Mucosa of stomach (tissue), 1 donor: ENCODE measurements around the gene FRY.

Source experiments
- H3K27me3 ChIP-seq: one replicate; pipeline ENCODE4 v1.7.0; 2013; ENCODE audit warnings: mild to moderate bottlenecking, low read length; ENCODE audit not compliant: control insufficient read depth, insufficient read depth
- H3K36me3 ChIP-seq: one replicate; pipeline ENCODE4 v1.7.0; 2013; ENCODE audit warnings: low read length; ENCODE audit not compliant: control insufficient read depth, insufficient read depth
- H3K4me1 ChIP-seq: one replicate; pipeline ENCODE4 v1.7.0; 2013; ENCODE audit warnings: mild to moderate bottlenecking, low read length; ENCODE audit not compliant: control insufficient read depth, insufficient read depth
- H3K4me3 ChIP-seq: one replicate; pipeline ENCODE4 v1.7.0; 2013; ENCODE audit warnings: low read length
- H3K9ac ChIP-seq: one replicate; pipeline ENCODE4 v1.7.0; 2013; ENCODE audit warnings: mild to moderate bottlenecking, low read length, moderate library complexity
- H3K9me3 ChIP-seq: one replicate; pipeline ENCODE4 v1.7.0; 2013; ENCODE audit warnings: mild to moderate bottlenecking, low read length, moderate library complexity; ENCODE audit not compliant: control insufficient read depth
- donor health status: Pancreatic carcinoma.

FRY gene

DNA sequence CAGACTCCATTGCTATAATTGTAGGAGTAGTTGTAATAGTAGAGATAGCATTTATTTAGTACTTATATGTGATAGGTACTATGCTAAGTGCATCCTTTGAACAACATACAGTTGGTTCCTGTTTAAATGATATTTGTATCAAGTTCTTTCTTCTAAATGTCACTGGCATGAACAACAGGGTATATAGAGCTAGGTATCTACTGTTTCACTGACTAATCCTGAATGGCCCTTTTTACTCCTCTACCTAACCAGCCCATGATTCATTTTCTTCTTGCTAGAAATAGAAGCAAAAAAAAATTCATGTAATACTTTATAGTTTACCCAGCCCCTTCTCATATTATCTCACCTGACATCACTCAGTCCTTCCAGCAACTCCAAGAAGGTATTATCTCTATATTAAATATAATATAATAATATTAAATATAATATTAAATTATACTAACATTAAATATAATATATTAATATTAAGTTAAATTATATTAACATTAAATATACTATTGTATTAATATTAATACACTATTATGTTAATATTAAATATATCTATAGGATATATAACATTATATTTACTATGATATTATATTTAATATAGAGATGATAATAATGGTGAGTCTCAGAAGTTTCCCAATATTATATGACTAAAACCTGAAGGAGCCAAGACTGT, 74.2 kb downstream of the FRY start:
- no peaks in the 10 kb centered on the region for H3K9me3 ChIP-seq
- H3K36me3 ChIP-seq = no peaks in the 10 kb centered on the region
- peaks cover 5% of the 10 kb centered on the region for H3K4me1 ChIP-seq
- H3K4me3 ChIP-seq = no peak overlapping the region
- H3K9ac ChIP-seq = no peak overlapping the region
- H3K27me3 ChIP-seq = no peaks in the 10 kb centered on the region

DNA sequence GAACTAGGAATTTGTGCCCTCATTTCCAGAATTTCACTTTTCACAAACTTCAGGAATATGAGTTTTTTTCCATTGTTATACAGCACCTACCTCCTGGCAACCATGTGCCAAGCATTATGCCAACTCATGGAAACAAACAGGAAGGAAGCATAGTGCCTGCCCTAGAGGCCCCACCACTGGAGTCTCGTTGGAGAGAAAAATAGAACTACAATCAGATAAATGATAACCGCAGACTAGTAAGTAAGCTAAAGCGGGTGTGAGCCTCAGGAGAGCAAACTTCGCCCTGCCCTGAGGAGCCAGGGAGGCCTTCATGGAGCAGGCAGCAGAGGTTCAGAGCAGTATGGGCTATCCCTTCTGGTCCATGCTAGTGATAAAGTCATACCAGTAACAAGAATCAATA, 75.9 kb downstream of the FRY start:
- no peaks in the 10 kb centered on the region for H3K36me3 ChIP-seq
- no peak overlapping the region for H3K9ac ChIP-seq
- H3K4me3 ChIP-seq = no peak overlapping the region
- no peaks in the 10 kb centered on the region for H3K9me3 ChIP-seq
- no peaks in the 10 kb centered on the region for H3K27me3 ChIP-seq
- H3K4me1 ChIP-seq = peaks cover 5% of the 10 kb centered on the region

DNA sequence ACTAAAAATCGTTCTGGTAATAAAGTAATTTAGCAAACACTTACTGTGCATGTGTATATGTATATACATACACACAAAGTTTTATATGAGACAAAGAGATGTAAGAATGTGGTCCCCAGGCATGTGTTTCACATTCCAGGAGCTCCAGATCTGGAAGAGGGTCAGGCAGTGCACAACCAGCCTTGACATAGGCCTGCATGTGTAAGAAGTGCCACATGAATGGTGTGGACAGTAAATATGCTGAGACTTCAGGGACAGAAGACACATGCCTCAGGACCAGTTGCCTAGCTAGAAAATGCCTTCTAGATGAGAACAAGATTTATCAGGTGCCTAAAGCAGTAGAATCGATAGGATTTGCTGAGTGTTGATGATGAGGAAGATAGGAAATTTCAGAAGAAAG, 76.4 kb downstream of the FRY start:
- Histone ChIP-seq H3K9me3 (no peaks in the 10 kb centered on the region), H3K4me3 (no peak overlapping the region), H3K9ac (no peak overlapping the region), H3K4me1 (peaks cover 5% of the 10 kb centered on the region), H3K36me3 (no peaks in the 10 kb centered on the region), H3K27me3 (no peaks in the 10 kb centered on the region)

DNA sequence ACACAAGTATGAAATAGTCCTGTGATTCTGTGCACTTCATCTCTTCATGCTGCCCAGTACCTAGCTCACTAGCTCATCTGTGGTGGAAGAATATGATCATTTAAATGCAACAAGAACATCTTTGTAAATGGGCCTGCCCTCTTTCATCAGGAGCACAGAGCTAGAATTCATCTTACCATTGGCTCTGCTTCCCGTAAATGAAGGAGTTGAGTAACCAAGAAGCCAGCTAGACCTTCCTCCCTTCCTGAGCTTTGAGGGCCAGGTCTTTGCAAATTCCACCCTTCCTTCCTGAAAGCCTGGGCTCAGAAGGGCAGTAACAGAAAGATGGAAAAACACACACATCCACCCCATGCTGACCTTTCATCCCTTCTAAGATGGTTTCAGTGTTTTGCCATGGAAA, 82.0 kb downstream of the FRY start:
- Histone ChIP-seq H3K36me3 (no peaks in the 10 kb centered on the region), H3K9me3 (no peaks in the 10 kb centered on the region), H3K9ac (no peak overlapping the region), H3K27me3 (no peaks in the 10 kb centered on the region), H3K4me1 (no peaks in the 10 kb centered on the region), H3K4me3 (no peak overlapping the region)

DNA sequence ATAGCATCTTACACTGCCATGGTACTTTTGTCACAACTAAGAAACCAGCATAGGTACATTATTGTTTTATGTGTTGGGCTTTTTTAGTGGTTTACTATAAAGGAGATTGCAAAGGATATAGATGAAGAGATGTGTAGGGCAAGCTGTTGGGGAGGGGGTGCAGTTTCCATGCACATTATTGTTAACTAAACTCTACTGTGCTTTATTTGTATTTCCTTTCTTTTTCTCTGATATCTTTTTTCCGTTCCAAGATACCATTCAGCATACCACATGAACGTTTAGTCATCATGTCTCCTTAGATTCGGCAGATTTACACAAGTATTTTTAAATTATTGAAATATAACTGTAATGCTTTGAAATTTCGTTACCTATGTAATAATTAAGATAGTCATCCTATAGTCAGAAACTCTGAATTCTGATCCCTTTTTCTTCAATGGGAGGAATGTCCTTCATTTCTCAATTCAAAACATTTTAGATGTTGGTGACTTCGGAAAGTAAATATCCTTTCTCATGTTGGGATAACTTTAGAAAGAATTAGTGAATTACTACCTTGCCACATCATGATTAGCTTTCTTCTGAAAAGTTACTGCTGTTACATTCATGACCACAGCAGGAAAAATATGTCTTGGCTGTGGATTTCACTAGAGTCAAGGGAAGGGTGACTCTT, 82.8 kb downstream of the FRY start:
- H3K36me3 ChIP-seq = no peaks in the 10 kb centered on the region
- H3K9ac ChIP-seq = no peak overlapping the region
- no peaks in the 10 kb centered on the region for H3K4me1 ChIP-seq
- H3K9me3 ChIP-seq = no peaks in the 10 kb centered on the region
- no peaks in the 10 kb centered on the region for H3K27me3 ChIP-seq
- no peak overlapping the region for H3K4me3 ChIP-seq

DNA sequence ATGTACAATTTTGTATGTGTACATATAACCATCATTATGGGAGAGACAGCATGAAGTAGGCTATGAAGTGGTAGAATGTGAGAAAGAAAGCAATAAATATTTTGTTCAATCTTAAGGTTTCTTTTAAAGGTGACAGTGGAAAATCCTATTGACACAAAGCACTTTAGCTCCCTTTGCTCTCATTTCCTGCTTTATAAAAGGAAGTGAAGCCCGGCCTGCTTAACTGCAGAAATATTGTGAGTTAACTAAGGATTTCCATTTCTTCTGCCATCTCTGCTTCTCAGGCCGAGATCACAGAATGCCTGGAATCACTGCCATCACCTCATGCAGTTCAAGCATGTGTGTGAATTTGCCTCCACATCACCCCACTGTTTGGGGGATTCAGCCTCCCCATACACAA, 83.5 kb downstream of the FRY start:
- no peaks in the 10 kb centered on the region for H3K36me3 ChIP-seq
- H3K4me1 ChIP-seq = no peaks in the 10 kb centered on the region
- no peak overlapping the region for H3K4me3 ChIP-seq

DNA sequence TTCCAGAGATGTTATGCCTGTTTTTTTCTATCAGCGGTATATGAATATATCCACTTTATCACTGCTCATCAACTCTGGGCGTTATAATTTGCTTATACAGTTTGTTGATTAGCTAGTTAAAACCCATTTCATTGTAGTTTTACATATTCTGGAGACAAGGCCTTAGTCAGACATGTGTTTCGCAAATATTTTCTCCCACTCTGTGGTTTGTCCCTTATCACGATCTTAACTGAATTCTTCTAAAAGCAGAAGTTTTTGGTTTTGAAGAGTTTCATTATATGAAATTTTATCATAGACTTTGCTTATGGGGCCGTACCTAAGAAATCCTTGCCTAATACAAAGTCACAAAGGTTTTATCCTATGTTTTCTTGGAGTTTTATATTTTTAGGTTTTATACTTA, 84.6 kb downstream of the FRY start:
- Histone ChIP-seq H3K36me3 (no peaks in the 10 kb centered on the region), H3K9ac (no peak overlapping the region), H3K4me1 (no peaks in the 10 kb centered on the region), H3K27me3 (no peaks in the 10 kb centered on the region), H3K9me3 (no peaks in the 10 kb centered on the region), H3K4me3 (no peak overlapping the region)

More for the DNA sequence above, 83.5 kb downstream of the FRY start:
- H3K9me3 ChIP-seq = no peaks in the 10 kb centered on the region
- H3K27me3 ChIP-seq = no peaks in the 10 kb centered on the region
- no peak overlapping the region for H3K9ac ChIP-seq

DNA sequence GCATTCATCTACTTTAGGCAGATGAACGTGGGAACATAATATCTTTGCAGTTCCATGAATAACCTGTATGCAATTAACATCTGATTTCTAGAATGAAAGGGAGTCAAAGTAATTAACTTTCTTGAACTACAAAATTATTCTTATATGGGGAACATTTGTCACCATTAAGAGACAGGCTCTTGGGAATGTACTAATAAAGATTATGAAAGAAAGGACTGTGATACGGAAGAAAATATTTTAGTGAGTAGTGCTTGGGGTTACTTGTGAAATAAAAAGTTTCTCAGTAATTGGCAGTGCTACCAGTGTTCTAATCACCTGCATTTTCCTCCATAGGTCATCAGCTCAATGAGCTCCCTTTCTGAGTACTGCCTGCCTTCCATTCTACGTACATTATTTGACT, 85.4 kb downstream of the FRY start:
- H3K36me3 ChIP-seq = no peaks in the 10 kb centered on the region
- H3K4me3 ChIP-seq = no peak overlapping the region
- no peaks in the 10 kb centered on the region for H3K27me3 ChIP-seq
- H3K9me3 ChIP-seq = no peaks in the 10 kb centered on the region
- H3K9ac ChIP-seq = no peak overlapping the region
- no peaks in the 10 kb centered on the region for H3K4me1 ChIP-seq

DNA sequence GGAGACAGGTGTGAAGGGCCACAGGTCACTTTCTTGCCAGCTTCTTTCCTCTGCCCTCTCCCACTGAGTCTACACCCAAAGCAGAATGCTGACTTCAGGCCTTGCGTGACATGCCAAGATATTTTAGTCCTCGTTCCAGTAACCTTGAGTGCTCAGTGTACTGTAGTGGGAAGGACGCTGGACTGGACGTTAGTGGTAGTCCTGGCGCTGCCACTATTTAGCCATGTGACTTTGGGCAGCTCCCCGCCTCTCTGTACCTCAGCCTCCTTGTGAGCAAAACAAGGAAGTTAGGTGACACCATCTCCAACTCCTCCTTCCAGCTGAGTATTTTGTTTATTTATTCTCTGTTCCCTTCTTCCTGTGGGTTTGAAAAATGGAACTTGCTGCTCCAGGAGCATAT, 86.1 kb downstream of the FRY start:
- no peaks in the 10 kb centered on the region for H3K36me3 ChIP-seq
- no peak overlapping the region for H3K9ac ChIP-seq
- H3K4me3 ChIP-seq = no peak overlapping the region
- no peaks in the 10 kb centered on the region for H3K4me1 ChIP-seq
- no peaks in the 10 kb centered on the region for H3K27me3 ChIP-seq
- H3K9me3 ChIP-seq = no peaks in the 10 kb centered on the region

DNA sequence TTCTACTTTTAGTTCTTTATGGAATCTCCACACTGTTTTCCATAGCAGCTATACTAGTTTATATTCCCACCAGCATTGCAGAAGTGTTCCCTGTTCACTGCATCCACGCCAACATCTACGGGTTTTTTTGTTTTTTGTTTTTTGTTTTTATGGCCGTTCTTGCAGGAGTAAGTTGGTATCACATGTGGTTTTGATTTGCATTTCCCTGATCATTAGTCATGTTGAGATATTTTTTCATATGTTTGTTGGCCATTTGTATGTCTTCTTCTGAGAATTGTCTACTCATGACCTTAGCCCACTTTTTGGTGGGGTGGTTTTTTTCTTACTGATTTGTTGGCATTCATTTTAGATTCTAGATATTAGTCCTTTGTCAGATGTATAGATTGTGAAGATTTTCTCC, 89.7 kb downstream of the FRY start:
- H3K9me3 ChIP-seq = no peaks in the 10 kb centered on the region
- H3K36me3 ChIP-seq = no peaks in the 10 kb centered on the region
- H3K4me1 ChIP-seq = no peaks in the 10 kb centered on the region
- no peaks in the 10 kb centered on the region for H3K27me3 ChIP-seq
- H3K9ac ChIP-seq = no peak overlapping the region
- no peak overlapping the region for H3K4me3 ChIP-seq

DNA sequence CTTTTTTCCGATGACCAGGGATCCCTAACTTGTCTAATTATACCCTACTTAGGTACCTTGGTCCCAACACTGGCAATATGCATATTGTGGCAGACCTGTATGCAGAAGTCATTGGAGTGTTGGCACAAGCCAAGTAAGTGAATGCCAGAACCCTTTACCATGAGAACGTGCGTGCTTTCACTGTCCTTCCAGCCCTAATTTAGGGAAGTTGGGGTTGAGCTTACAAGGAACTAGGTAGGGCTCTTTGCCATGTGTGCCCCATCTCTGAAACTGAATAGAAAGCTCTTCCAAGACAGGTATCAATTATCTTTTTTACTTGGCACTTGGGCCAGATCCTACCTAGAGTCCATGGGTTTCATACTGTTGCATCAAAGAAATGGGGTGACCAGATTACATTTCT, 93.2 kb downstream of the FRY start:
- no peak overlapping the region for H3K9ac ChIP-seq
- no peaks in the 10 kb centered on the region for H3K36me3 ChIP-seq
- H3K4me3 ChIP-seq = no peak overlapping the region
- no peaks in the 10 kb centered on the region for H3K27me3 ChIP-seq
- H3K9me3 ChIP-seq = no peaks in the 10 kb centered on the region
- H3K4me1 ChIP-seq = no peaks in the 10 kb centered on the region

DNA sequence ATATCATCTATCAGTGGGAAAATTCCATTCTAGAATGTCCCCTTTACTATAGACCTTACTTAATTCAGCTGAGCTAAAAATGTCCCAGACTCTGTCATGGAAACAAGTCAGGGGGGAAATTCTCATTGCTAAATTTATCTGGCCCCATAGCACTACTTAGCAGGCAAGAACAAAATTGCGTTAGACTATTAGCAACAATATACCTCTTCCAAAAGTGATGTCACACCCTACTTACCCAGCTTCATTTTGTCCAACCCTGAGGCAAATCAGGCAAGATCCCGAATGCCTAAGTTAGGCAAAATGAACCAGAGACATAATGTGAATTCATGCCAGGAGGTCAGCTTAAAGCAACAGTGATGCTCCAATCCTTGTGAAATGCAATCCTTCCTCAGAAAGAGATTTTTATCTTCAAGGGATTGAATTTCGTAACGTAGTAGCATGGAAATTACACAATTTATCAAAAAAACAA, 93.7 kb downstream of the FRY start:
- no peak overlapping the region for H3K4me3 ChIP-seq

More for the DNA sequence above, 93.7 kb downstream of the FRY start:
- Histone ChIP-seq H3K36me3 (no peaks in the 10 kb centered on the region), H3K9ac (no peak overlapping the region), H3K27me3 (no peaks in the 10 kb centered on the region), H3K4me1 (no peaks in the 10 kb centered on the region), H3K9me3 (no peaks in the 10 kb centered on the region)
